GM12878 (cell line): ENCODE results near the gene CMAS. TPM values are rescaled to one million over a fixed set of nuclear protein-coding genes. Genes with fewer than 3 reads are reported as not detected.
"Not testable (repeated sequence)": the region's sequence is repeated elsewhere in the genome, so short reads cannot be mapped to it uniquely, and the experiment has no call there.

ENCODE experiments used
- ATAC-seq: fragments of 200-7000 bp; cut with Tn5 transposase; 3 replicates; pipeline ENCODE4 v1.9.1; 2020; ENCODE audit warnings: mild to moderate bottlenecking, moderate library complexity
- BruUV-seq: library from RNA; stranded (reverse); fragments of 400-500 nt; replicated peaks from 2 replicates; lab custom pipeline; 2021; lab: Mats Ljungman, UMichigan
- CTCF ChIA-PET: fragments of 300-600 bp; sonication (Branson Sonifier 250); formaldehyde crosslinking; extraction: SDS; loops from one replicate; lab custom pipeline; 2021; ENCODE audit warnings: inconsistent platforms; lab: Yijun Ruan, JAX
- POLR2A ChIA-PET: fragments of 350-600 bp; formaldehyde crosslinking; extraction: SDS; loops from one replicate; lab custom pipeline; 2021; ENCODE audit warnings: inconsistent platforms; lab: Charles Lee
- RAD21 ChIA-PET: fragments of 300-600 bp; sonication (Branson Sonifier 250); formaldehyde crosslinking; loops from one replicate; lab custom pipeline; 2023; ENCODE audit warnings: antibody characterized with exemption; ENCODE audit not compliant: unreplicated experiment; lab: Charles Lee
- SMC1A ChIA-PET: fragments of 300-600 bp; sonication (Branson Sonifier 250); formaldehyde crosslinking; loops from one replicate; lab custom pipeline; 2023; ENCODE audit not compliant: unreplicated experiment, uncharacterized antibody; lab: Charles Lee
- DNase-seq: peaks from one replicate; pipeline ENCODE4 v3.0.0-alpha.2; 2011; ENCODE audit warnings: low read depth, low spot score
- FAIRE-seq: peaks from 3 replicates; lab custom pipeline; 2011; peaks lifted over from hg19 to GRCh38; lab: Jason Lieb, UNC
- H2AFZ ChIP-seq: 2 replicates; pipeline ENCODE4 v1.6.0; 2011; ENCODE audit warnings: low read depth, low read length, control low read depth; ENCODE audit not compliant: control insufficient read depth
- H3K27ac ChIP-seq: 2 replicates; pipeline ENCODE4 v1.5.1; 2011; ENCODE audit warnings: control low read depth; ENCODE audit not compliant: control insufficient read depth, insufficient read depth
- H3K27me3 ChIP-seq, 2 experiments: replicated peaks in 1 of 2; 2 replicates each; pipeline versions ENCODE4 v1.6.0 to v1.6.1; 2011; ENCODE audit warnings: low read length in 1 of 2; ENCODE audit not compliant: control insufficient read depth in 2 of 2, insufficient read depth in 2 of 2
- H3K36me3 ChIP-seq, 2 experiments: 2 replicates each; pipeline ENCODE4 v1.5.1; 2011; ENCODE audit warnings: low read length in 1 of 2; ENCODE audit not compliant: control insufficient read depth in 2 of 2, insufficient read depth in 2 of 2
- H3K4me1 ChIP-seq: 2 replicates; pipeline ENCODE4 v1.6.1; 2011; ENCODE audit warnings: mild to moderate bottlenecking, low read length, moderate library complexity, mixed read lengths; ENCODE audit not compliant: control insufficient read depth, insufficient read depth
- H3K4me2 ChIP-seq: 2 replicates; pipeline ENCODE4 v1.6.0; 2011; ENCODE audit warnings: control low read depth; ENCODE audit not compliant: control insufficient read depth, insufficient read depth
- H3K4me3 ChIP-seq: fragments of 200-600 bp; sonication (generic); 2 replicates; pipeline ENCODE4 v1.5.1; 2016
- H3K79me2 ChIP-seq: 2 replicates; pipeline ENCODE4 v1.6.0; 2011; ENCODE audit warnings: low read length; ENCODE audit not compliant: control insufficient read depth, insufficient read depth
- H3K9ac ChIP-seq: 2 replicates; pipeline ENCODE4 v1.8.0; 2011; ENCODE audit warnings: low read length, control low read depth, mixed read lengths; ENCODE audit not compliant: control insufficient read depth, insufficient read depth
- H3K9me3 ChIP-seq: replicated peaks from 3 replicates; pipeline ENCODE4 v1.5.1; 2011; ENCODE audit warnings: mild to moderate bottlenecking, low read length; ENCODE audit not compliant: control insufficient read depth, insufficient read depth
- H4K20me1 ChIP-seq: 2 replicates; pipeline ENCODE4 v1.6.0; 2011; ENCODE audit not compliant: control insufficient read depth, insufficient read depth
- MYC ChIP-seq: IDR thresholded peaks from 2 replicates; pipeline ENCODE4 v1.6.1; 2011; ENCODE audit warnings: mild to moderate bottlenecking, low read length, moderate library complexity, inconsistent platforms; ENCODE audit not compliant: insufficient read depth, insufficient replicate concordance, insufficient read length, severe bottlenecking
- WGBS: methylation state at CpG from one replicate; pipeline ENCODE4 v1.1.6; 2016; ENCODE audit warnings: low lambda C conversion rate; ENCODE audit not compliant: insufficient replicate concordance, insufficient coverage; ENCODE audit errors: missing lambda C conversion rate; 5-methylcytosine and 5-hydroxymethylcytosine counted together
- in situ Hi-C: fragments of 300-500 bp; cut with MboI; formaldehyde crosslinking; loops from 9 replicates; pipeline ENCODE4 v1.14.3; 2018; ENCODE audit warnings: mixed read lengths
- intact Hi-C: fragments of 100-400 bp; cut with micrococcal nuclease; formaldehyde crosslinking; loops from one replicate; pipeline ENCODE4 v1.14.2; 2022; ENCODE audit not compliant: unreplicated experiment
- polyA plus RNA-seq, 11 experiments: library from polyadenylated mRNA; depleted of rRNA in 4 of 11; unstranded in 6 of 11; stranded (reverse) in 5 of 11; fragments of >200 nt; fragmentation: Nextera tagmentation in 4 of 11; fragmentation: Illumina TruSeq in 1 of 11; extraction: Ambion mirVana in 4 of 11; extraction: Trizol in 1 of 11; gene quantifications; 1 replicate in 1 of 11; 2 replicates in 10 of 11; pipeline versions ENCODE4 v1.2.1 to v1.2.3, GENCODE V29; 2011 to 2016; ENCODE audit warnings: inconsistent platforms in 2 of 11, missing spikeins in 2 of 11, low read depth in 1 of 11
- total RNA-seq, 4 experiments: library from RNA; depleted of rRNA in 3 of 4; stranded (reverse); fragments of >200 nt in 3 of 4; fragmentation: Illumina TruSeq in 1 of 4; extraction: Trizol in 1 of 4; gene quantifications; 2 replicates each; pipeline versions ENCODE4 v1.2.1 to v1.2.3, GENCODE V29; 2013 to 2021
- TF ChIP-seq, protein P1 (sequence below): fragments of 450-650 bp; IDR thresholded peaks from 2 replicates; pipeline ENCODE4 v1.6.1; 2017; ENCODE audit warnings: mild to moderate bottlenecking, moderate library complexity
- TF ChIP-seq, protein P2 (sequence below): fragments of 450-650 bp; IDR thresholded peaks from 2 replicates; pipeline ENCODE4 v1.6.1; 2014; ENCODE audit warnings: mild to moderate bottlenecking

The CMAS gene
- total and polyA plus RNA-seq, 10 of the 15 experiments (the other 5 are each of a cell fraction or from before 2014, with no cell fraction given) = 12.9 to 73.2 (median 30.8) TPM

DNA sequence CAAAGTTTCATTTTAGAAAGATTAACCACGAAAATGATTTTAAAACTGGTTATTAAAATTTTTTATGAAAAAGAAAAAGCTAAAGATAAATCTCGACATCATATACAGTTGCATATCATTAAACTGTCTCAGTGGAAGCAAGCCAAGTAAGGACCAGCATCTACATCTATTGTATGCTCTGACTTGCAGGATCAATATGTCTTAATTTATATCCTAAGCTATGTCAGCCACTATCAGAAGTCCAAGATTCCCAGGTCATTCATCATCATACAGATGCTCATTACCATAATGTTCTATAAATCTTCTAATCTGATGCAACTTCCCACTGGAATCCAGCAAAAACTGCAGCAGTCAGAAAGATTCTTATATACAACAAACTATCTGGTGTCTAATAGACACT, 43.5 kb downstream of the CMAS start (continued):
- TF ChIP-seq MYC = no peak
- TF ChIP-seq, protein P1, sequence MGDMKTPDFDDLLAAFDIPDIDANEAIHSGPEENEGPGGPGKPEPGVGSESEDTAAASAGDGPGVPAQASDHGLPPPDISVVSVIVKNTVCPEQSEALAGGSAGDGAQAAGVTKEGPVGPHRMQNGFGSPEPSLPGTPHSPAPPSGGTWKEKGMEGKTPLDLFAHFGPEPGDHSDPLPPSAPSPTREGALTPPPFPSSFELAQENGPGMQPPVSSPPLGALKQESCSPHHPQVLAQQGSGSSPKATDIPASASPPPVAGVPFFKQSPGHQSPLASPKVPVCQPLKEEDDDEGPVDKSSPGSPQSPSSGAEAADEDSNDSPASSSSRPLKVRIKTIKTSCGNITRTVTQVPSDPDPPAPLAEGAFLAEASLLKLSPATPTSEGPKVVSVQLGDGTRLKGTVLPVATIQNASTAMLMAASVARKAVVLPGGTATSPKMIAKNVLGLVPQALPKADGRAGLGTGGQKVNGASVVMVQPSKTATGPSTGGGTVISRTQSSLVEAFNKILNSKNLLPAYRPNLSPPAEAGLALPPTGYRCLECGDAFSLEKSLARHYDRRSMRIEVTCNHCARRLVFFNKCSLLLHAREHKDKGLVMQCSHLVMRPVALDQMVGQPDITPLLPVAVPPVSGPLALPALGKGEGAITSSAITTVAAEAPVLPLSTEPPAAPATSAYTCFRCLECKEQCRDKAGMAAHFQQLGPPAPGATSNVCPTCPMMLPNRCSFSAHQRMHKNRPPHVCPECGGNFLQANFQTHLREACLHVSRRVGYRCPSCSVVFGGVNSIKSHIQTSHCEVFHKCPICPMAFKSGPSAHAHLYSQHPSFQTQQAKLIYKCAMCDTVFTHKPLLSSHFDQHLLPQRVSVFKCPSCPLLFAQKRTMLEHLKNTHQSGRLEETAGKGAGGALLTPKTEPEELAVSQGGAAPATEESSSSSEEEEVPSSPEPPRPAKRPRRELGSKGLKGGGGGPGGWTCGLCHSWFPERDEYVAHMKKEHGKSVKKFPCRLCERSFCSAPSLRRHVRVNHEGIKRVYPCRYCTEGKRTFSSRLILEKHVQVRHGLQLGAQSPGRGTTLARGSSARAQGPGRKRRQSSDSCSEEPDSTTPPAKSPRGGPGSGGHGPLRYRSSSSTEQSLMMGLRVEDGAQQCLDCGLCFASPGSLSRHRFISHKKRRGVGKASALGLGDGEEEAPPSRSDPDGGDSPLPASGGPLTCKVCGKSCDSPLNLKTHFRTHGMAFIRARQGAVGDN = no peak
- TF ChIP-seq, protein P2, sequence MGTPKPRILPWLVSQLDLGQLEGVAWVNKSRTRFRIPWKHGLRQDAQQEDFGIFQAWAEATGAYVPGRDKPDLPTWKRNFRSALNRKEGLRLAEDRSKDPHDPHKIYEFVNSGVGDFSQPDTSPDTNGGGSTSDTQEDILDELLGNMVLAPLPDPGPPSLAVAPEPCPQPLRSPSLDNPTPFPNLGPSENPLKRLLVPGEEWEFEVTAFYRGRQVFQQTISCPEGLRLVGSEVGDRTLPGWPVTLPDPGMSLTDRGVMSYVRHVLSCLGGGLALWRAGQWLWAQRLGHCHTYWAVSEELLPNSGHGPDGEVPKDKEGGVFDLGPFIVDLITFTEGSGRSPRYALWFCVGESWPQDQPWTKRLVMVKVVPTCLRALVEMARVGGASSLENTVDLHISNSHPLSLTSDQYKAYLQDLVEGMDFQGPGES = no peak

DNA sequence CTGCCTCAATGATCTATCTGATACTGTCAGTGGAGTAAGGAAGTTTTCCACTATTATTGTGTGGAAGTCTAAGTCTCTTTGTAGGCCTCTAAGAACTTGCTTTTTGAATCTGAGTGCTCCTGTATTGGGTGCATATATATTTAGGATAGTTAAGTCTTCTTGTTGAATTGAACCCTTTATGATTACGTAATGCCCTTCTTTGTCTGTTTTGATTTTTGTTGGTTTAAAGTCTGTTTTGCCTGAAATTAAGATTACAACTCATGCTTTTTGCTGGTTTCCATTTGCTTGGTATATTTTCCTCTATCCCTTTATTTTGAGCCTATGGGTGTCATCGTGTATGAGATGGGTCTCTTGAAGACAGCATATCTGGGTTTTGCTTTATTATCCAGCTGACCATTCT, 53.0 kb downstream of the CMAS start:
- RAD21 ChIA-PET, in situ Hi-C loops, DNase-seq, H3K36me3 ChIP-seq, BruUV-seq, H3K9me3 ChIP-seq, H4K20me1 ChIP-seq, H3K4me1 ChIP-seq, FAIRE-seq, POLR2A ChIA-PET, H3K27ac ChIP-seq, H3K9ac ChIP-seq, H3K4me2 ChIP-seq, H2AFZ ChIP-seq, H3K27me3 ChIP-seq, SMC1A ChIA-PET, H3K4me3 ChIP-seq, H3K79me2 ChIP-seq, intact Hi-C loops, ATAC-seq: not testable (repeated sequence)
- CTCF ChIA-PET = interaction anchor here (1.0 to 3.3 kb wide), 2 partner anchors 344 to 360 kb away, joined by 3 to 21 read pairs; no protein-coding TSS in a partner anchor
- 37% methylated on average over 2 of the region's 2 CpGs for WGBS
